ENCODE data around the gene KIAA0319L.
"Not testable (repeated sequence)": the region's sequence is repeated elsewhere in the genome, so short reads cannot be mapped to it uniquely, and the experiment has no call there.

KIAA0319L gene

DNA sequence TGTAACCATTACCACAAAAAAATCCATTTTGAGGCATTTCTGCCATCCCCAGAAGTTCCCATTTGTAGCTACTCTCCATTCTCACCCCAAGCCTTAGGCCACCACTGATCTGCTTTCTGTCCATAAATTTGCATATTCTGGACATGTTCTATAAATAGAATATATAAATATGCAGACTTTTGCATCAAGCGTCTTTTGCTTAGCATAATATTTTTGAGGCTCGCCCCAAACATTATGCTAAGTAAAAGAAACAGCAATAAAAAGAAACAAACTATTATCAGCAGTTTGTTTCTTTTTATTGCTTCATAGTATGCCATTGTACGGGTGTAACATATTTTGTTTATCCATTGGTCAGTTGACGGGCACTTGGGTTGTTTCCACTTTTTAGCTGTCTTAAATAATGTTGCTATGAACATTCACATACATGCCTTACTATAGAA is 23.8 kb upstream of the KIAA0319L start:
- no peak for DNase-seq

DNA sequence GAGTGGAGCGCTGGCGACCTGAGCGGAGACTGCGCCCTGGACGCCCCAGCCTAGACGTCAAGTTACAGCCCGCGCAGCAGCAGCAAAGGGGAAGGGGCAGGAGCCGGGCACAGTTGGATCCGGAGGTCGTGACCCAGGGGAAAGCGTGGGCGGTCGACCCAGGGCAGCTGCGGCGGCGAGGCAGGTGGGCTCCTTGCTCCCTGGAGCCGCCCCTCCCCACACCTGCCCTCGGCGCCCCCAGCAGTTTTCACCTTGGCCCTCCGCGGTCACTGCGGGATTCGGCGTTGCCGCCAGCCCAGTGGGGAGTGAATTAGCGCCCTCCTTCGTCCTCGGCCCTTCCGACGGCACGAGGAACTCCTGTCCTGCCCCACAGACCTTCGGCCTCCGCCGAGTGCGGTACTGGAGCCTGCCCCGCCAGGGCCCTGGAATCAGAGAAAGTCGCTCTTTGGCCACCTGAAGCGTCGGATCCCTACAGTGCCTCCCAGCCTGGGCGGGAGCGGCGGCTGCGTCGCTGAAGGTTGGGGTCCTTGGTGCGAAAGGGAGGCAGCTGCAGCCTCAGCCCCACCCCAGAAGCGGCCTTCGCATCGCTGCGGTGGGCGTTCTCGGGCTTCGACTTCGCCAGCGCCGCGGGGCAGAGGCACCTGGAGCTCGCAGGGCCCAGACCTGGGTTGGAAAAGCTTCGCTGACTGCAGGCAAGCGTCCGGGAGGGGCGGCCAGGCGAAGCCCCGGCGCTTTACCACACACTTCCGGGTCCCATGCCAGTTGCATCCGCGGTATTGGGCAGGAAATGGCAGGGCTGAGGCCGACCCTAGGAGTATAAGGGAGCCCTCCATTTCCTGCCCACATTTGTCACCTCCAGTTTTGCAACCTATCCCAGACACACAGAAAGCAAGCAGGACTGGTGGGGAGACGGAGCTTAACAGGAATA is 20.1 kb upstream of the KIAA0319L start:
- no peak for DNase-seq

DNA sequence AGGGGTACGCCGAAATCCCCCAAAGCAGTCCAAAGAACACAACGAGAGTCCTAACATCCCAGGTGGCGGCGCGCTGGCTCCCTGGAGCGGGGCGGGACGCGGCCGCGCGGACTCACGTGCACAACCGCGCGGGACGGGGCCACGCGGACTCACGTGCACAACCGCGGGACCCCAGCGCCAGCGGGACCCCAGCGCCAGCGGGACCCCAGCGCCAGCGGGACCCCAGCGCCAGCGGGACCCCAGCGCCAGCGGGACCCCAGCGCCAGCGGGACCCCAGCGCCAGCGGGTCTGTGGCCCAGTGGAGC is 19.5 kb upstream of the KIAA0319L start:
- DNase-seq, result not testable (repeated sequence)

DNA sequence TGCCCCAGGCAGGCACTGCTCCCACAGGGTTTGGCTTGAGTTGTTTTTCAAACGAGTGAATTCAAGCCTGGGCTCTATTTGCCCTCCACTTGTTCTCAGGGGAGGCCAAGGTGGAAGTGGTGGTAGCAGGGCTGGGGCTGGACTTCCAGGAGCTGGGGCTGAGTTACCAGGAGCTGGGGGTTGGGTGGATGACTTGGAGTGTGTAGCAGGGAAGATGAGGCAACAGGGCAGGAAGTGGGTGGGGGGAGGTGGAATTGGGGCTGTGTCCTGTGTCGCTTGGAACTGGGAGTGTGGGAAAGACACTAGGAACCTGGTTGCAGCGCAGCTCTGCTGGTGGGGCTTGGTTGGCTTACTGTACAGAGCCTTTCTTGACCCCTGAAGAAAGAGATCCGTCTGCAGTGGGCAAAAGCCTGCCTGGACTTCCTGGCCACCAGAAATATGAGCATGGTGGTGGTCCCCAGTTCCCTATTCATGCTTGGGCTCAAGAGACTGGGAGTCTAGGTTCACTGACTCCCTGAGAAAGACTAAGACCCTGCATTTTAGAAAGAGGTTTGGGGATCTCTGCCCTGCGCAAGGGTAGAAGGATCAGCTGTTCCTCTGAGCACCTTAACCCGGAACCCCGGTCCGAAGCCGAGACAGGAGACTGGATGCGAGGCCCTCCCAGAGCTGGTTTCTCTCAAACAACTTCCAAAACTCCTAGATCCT is 19.0 kb upstream of the KIAA0319L start:
- no peak for DNase-seq

DNA sequence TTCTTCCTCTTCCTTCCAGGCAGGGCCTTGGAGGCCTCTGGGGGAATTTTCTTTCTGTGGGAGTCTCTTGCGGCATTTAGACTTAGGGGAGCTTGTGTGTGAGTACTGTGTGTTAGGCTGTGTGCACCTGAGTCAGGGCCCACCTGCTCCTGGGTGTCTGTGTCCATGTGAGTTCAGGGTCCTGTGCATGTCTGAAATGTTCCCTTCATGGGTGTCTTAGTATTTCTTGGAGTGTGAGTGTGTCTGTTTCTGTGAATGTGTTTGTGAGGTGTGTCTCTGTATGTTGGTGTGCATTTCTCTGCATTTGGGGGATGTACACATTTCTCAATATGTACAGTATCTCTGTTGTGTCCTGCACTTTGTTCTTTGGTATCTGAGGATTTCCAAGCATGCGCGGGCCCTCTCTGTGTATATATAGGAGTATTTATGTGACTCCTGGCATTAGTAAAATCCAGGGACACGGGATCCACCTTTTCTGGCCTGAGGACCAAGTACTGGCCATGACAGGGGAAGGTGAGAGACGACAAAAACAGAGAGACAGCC is 18.3 kb upstream of the KIAA0319L start:
- DNase-seq, result no peak

DNA sequence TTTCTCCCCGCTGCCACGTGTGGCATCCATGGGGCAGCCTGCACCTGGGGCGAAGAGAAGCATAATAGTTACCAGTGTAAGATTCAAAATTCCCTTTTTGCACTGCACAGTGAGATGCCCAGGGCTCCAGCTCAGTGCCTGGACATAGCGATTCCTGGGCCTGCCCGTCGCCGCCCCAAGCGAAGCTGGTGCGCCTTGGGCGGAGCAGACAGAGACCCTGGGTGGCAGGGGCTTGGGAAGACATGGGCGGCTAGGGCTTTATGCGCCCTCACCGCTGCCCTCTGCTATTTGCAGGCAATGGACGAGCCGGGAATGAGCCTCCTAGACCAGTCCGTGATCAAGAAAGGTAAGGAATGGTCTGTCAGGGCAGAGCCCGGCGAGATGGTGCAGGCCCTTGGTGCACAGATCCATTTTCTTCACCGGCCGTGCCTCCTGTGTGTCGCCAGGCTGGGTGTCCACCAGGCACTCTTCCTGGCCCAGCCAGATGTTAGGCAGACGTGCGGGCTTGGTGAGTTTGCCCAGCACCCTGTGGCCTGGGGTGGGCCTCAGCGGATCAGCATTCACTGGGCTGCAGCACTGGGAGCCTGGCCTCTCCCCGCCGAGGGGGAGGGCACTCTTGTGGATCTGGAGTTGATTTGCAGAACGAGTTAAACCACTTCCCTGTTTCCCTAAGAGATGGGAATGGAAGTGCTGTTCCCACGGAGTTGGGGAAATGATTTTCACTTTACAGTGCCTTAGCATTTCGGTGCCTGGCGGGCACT is 17.6 kb upstream of the KIAA0319L start:
- no peak for DNase-seq

DNA sequence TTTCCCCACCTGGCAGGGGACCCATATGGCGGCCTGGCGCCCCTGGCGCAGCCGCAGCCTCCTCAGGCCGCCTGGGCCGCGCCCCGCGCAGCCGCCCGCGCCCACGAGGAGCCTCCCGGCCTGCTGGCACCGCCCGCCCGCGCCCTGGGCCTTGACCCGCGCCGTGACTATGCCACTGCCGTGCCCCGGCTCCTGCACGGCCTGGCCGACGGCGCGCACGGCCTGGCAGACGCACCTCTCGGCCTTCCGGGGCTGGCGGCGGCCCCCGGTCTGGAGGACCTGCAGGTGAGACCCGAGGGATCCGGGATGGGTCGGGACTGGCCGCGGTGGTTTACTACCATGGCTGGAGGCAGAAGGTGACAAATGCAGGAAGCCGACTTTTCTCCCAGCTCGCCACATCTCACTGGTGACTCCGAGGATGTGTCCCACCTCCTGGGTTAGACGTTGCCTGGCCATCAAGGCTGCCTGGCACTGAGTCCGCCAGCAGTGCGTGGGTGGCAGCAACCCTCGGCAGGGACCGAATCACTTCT is 17.0 kb upstream of the KIAA0319L start:
- DNase-seq, result no peak

DNA sequence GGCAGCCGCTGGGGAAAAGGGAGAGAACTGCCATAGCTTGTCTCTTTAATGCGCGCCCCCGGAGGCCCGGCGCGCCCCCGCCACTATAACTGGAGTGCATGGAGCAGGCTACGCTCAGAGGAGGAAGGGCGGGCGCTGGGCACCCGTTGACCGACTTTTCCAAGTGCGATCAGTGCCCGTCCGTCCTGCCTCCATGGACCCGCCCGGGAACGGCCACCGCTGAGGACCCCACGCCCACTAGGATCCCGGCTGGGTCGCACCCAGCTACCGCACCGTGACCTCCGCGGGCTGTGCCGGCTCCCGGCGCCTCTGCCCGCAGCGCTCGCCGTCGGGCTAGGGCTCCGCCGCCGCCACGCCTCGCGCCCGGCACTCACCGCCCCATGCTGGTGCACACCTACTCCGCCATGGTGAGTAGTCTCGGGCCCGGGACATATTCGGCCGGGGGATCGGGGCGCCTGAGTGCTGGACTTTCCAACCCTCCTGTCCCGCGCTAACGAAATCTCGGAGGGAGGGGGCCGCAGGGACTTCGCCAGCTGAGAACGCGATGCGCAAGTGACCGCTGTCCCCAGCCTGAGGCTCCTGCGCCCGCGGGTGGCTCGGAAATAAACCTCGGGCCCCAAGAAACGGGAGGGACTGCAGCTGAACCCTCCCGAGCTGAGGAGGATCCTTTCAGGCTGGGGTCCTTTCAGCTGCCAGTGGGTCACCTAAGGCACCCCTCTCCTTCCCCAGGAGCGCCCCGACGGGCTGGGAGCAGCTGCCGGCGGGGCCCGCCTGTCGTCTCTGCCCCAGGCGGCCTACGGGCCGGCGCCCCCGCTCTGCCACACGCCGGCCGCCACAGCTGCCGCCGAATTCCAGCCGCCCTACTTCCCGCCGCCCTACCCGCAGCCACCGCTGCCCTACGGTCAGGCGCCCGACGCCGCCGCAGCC is 16.3 kb upstream of the KIAA0319L start, which contains the start of gene TFAP2E:
TFAP2E (plus strand) TSS at position 117 of the 927 bp plus-strand sequence; CDS start at position 381, 264 bp downstream.
- no peak for DNase-seq

DNA sequence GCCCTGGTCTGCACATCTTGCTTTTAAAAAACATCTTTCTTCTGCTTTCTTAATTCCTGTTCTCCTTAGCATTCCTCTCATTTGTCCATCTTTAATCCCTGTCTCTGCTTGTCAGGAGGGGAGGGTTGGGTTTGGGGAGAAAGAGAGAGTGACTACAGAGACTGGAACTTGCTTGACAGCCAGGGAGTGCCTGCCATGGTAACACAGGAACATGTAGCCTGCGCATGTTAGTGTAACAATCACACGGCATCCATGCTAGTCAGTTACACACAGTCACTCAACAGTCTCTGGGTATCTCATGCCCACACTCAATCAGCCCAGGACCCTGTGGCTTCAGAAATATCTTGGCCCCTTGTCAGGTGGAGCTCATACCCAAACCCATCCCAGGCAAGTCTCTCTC is 15.1 kb upstream of the KIAA0319L start:
- DNase-seq, result no peak

DNA sequence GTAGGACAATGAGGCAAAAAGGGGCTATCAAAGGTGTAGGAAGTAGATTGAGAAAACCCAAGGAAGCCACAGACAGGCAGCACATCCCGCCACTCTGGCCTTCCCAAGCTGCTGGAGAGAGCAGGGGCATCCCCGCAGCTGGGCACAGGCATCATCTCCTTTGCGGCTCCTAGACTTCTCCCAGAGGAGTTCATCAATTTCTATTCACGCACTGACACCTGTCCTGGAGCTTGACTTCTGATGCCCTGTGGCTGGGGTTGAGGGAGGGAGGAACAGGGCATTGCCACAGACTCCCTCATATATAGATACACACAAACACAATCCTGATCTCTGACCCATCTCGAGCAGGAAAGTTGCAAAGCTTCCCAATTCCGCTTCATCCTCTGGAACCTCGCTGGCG is 14.1 kb upstream of the KIAA0319L start:
- DNase-seq, result no peak

DNA sequence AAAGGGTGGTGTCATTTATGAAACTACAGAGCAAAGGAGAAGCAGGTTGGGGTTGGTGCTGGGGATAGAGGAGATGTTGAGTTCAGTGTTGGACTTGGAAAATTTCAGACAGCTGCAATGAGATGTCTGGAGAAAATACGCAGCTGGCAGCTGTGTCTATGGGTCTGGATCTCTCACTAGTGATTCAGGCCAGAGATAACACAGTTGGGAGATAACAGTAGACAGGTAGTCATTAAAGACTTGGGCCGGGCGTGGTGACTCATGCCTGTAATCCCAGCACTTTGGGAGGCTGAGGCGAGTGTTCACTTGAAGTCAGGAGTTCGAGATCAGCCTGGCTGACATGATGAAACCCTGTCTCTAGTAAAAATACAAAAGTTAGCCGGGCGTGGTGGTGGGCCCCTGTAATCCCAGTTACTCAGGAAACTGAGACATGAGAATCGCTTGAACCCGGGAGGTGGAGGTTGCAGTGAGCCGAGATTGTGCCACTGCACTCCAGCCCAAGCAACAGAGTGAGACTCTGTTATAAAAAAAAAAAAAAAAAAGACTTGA is 13.5 kb upstream of the KIAA0319L start:
- no peak for DNase-seq

DNA sequence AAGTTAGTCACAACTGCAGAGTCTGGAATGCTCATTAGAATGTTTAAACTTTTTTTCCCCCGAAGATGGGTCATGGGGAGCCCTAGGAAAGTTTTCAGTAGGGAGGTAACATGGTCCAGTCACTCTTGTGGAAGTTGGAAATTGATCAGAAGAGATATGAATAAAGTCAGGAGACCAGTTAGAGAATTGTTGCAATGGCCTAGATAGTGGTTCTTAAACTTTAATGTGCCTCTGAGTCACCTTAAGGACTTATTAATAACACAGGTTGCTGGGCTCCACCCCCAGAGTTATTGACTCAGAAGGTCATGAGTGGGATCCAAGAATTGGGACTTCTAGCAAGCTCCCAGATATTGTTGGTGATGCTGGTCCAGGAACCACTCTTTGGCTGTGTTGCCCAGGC is 12.7 kb upstream of the KIAA0319L start:
- DNase-seq, result no peak

DNA sequence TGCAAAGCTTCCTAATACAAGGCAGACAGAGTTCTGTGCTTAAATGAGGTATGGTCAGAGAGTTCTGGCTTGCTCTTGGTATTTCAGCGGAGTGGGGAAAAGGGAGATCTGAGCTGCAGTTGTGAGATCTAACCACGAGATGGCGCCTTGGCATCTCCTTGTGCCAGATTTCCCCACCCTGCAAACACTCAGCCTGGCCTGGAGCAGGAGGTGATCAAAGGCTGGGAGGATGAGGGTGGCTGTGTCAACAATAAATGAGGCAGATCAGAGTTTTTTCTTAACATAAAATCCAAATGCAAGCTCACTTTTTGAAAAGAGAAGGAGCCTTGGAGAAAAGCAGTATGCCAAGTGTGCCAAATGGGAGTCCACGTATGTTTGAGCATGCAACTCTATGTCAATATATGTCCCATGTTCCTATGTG is 11.8 kb upstream of the KIAA0319L start:
- no peak for DNase-seq

DNA sequence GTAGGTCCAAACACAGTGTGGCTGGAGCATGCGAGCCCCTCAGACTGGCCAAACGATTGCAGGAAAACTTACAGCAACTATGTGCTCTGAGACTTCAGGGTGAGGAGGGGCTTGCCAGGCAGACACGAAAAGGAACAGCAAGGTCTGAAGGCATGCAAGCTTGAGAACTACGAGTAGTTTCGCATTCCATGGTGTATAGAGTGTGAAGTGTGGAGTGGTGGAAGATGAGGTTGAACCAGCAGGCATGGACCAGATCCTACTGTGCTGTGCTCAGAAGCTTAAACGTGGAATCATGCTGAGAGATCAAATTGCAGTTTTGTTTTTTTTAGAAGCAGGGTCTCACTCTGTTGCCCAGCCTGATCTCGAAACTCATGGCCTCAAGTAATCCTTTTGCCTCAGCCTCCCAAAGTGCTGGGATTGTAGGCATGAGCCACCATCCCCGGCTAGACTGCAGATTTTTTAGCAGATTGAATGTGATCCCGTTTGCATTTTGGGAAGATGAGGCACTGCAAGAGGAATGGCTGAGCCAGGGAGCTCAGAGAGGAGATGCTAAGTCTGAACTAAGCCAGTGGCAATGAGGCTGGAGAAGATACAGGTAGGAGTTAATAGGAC is 10.8 kb upstream of the KIAA0319L start:
- DNase-seq, result no peak

DNA sequence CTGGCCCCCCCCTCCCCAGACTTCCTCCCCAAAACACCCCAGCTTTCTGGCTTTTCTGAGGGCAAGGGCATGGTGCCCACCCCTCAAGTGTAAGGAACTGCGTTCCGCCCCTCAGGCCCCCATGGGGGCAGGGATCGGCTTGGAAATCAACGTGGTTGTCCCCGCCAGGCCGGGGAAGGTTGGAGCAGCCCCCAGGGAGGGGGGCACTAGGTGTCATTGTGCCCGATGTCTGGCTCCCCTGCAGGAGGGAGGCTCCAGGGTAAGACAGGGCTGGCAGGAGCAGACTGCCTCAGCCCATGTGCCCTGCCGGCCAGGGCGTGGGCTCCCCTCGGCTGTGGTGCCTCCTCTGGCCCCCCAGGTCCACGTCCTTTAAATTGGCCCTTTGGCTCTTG is 8.5 kb upstream of the KIAA0319L start:
- no peak for DNase-seq

DNA sequence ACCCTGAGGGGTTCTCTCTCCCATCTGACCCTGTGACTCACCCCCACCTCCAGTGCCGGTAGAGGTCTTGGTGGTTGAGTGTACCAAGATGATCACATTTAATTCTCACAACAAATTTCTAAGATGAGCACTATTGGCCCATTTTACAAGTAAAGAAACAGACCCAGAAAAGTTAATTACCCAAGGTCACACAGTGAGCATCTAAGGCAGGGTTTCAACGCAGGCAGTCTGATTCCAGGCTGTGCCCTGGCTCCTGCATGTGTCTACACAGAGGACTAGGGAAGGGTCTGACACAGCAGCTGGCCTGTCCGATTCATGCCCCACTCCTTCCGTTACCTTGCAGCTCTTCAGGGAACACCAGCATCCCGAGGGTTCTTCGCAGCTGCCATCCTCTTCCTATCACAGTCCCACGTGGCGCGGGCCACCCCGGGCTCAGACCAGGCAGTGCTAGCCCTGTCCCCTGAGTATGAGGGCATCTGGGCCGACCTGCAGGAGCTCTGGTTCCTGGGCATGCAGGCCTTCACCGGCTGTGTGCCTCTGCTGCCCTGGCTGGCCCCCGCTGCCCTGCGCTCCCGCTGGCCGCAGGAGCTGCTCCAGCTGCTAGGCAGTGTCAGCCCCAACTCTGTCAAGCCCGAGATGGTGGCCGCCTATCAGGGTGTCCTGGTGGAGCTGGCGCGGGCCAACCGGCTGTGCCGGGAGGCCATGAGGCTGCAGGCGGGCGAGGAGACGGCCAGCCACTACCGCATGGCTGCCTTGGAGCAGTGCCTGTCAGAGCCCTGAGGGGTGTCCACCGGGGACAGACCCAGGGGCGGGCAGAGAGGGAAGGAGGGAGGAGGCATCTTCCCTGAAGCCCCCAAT is 7.9 kb upstream of the KIAA0319L start:
- no peak for DNase-seq

DNA sequence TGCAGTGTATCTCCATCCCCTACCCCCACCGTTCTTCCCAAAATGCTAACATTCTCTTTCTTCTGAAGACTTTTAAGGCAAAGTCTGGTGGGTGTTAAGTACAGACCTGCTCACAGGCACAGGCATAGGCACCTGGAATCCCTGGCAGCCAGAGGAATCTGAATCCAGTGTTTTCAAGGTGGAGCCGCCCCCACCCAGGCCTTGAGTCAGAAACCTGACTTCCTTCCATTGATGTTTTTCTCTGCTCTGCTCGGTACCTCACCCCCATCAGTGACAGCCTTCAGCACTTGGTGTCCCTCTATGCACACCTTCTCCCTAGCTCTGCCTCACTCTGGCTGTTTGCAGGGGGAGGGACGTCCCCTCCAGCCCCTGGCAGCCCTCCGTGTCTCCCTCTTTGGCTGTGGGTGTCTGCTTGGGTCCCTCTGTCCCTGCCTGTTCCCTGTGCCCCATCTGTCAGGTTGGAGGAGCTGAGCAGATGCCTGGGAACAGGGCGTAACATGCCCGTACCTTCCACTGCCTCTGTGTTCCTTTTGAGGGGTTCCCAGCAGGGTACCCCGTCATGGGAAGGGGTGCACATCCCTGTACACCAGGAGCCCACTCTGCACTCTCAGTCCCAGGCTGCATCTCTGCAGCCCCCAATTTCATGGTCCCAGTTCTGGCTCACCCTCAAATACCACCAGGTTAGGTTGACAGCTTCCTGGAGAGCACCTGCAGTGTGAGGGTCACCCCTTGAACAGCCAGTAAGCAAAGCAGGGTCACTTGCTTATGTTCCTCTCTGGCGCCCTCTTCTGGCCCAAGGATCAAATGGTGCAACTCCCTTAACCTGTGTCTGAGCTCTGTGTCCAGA is 7.1 kb upstream of the KIAA0319L start:
- DNase-seq, result no peak

DNA sequence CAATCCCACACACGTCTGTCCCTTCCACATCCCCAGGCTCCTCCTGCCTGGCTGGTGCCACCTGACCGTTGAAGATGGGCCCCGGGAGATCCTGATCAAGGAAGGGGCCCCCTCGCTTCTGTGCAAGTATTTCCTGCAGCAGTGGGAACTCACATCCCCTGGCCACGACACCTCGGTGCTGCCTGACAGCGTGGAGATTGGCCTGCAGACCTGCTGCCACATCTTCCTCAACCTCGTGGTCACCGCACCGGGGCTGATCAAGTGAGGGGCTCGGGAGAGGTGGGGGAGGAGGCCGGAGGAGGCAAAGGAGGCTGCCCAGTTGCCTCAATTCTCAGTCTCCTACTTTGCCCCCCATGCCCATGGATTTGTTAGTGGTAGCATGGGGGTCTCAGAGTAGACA is 6.0 kb upstream of the KIAA0319L start:
- no peak for DNase-seq
